Measurements from ENCODE around the gene BAHCC1. TPM values are rescaled to one million over a fixed set of nuclear protein-coding genes. Genes with fewer than 3 reads are reported as not detected.

The BAHCC1 gene
- total RNA-seq, 1 experiment from 2014 or later, result 3.1 TPM

DNA sequence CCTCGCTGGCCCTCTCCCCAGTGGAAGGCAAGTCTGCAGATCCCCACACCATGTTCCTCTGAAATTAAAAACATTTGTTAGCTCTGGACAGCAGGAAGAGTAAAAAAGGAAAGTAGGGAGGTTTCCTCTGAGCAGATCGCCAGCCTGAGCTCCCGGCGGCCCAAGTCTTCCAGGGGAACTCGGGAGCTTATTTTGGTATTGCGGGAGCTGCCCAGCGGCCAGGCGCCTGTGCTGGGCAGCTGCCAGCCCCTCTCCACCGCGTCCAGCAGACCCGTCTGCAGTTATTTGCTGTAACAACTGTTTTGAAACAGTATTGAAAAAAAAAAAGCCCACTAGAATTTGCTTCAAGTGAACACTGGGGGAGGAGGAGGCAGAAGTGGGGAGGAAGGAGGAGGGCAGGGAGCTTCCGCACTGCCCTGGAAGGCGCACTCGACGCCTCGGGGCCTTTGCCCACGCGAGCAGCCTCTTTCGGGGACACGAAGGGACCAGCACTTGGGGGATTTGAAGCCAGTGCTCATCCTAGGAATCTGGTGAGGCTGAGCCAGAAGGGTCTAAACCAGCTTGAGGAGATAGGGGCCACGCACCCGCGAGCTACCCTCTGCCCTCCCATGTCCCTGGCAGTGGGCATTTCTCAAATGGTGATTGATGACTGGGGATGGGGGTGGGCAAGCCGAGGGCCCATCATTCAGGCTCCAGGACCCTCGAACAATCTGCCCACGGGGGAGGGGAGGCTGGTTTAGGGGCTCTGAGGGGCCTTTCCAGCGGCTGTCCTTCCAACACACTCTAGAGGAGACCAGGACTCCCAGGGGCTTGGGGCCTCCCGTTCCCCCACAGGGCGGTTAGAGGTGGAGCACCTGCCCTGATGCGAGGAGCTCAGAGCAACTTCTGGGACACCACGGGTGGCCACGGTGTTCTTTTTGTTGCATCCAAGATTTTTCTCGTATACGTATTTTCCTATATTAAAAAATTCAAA is 3.0 kb upstream of the BAHCC1 start:
- H2AFZ ChIP-seq (ENCODE audit: low read length), result no peak overlapping the region
- Mint-ChIP-seq H3K27ac (no peak overlapping the region), H3K27me3 (ENCODE audit: low read depth) (peaks cover 64% of the 10 kb centered on the region), H3K9me3 (peaks cover 0 to 3% of the 10 kb centered on the region in 2 experiments; a peak in 1 of 5 replicates), H3K36me3 (ENCODE audit: insufficient read depth in 1 of 3, low read depth in 3 of 3) (peaks cover 0 to 5% (median 4%) of the 10 kb centered on the region in 3 experiments; a peak in 3 of 7 replicates), H3K4me3 (peak overlapping the region; percentile 62 to 79), H3K4me1 (peaks cover 20 to 57% of the 10 kb centered on the region in 2 experiments)
- H3T11ph ChIP-seq (ENCODE audit: low read length), result no peak overlapping the region
- no CpG with 5 or more reads among the region's 34 CpGs for WGBS (ENCODE audit: extremely low coverage, insufficient read length, low lambda C conversion rate)
- no peak overlapping the region for H4K91ac ChIP-seq (ENCODE audit: insufficient read length, low read depth, low read length)
- H2BK15ac ChIP-seq (ENCODE audit: low read depth, low read length), result no peak overlapping the region
- H2BK12ac ChIP-seq (ENCODE audit: insufficient read length, low read depth, low read length), result no peak overlapping the region
- no peak overlapping the region for H4K8ac ChIP-seq (replicated peaks; ENCODE audit: insufficient read length, low read depth, low read length)
- no peak overlapping the region for H2BK20ac ChIP-seq (ENCODE audit: low read depth, low read length, poor library complexity, severe bottlenecking)
- H3K9me3 ChIP-seq (ENCODE audit: control insufficient read depth, low read depth, low read length), result no peaks in the 10 kb centered on the region
- no peaks in the 10 kb centered on the region for H3K4me1 ChIP-seq (ENCODE audit: insufficient read depth, low read length)
- H2BK120ac ChIP-seq (ENCODE audit: low read depth, low read length, poor library complexity, severe bottlenecking), result no peak overlapping the region
- peaks cover 56% of the 10 kb centered on the region for H3K27me3 ChIP-seq (ENCODE audit: insufficient read depth, low read length)
- H3K4ac ChIP-seq (ENCODE audit: low read depth, low read length), result no peak overlapping the region
- H3K23ac ChIP-seq (ENCODE audit: insufficient read length, low read depth, low read length), result no peak overlapping the region
- H3K79me2 ChIP-seq (ENCODE audit: insufficient read depth, low read length), result no peaks in the 10 kb centered on the region
- H2BK5ac ChIP-seq (ENCODE audit: insufficient read length, low read length), result no peak overlapping the region
- TF ChIP-seq CTCF (conservative IDR thresholded peaks at IDR 0.05), result no peak
- no peak overlapping the region for H2AK5ac ChIP-seq (ENCODE audit: insufficient read length, low read length)
- no peak overlapping the region for H3K56ac ChIP-seq (ENCODE audit: insufficient read length, low read depth, low read length)
- H4K20me1 ChIP-seq (ENCODE audit: control insufficient read depth, insufficient read depth, insufficient read length), result no peaks in the 10 kb centered on the region
- no peaks in the 10 kb centered on the region for H3K79me1 ChIP-seq (ENCODE audit: insufficient read depth, low read depth, low read length, poor library complexity, severe bottlenecking)
- H3K4me2 ChIP-seq (ENCODE audit: insufficient read depth, insufficient read length, low read length), result peak overlapping the region; percentile 40
- H3K27ac ChIP-seq (ENCODE audit: insufficient read length, low read depth, low read length), result no peak overlapping the region
- no peak overlapping the region for H3K18ac ChIP-seq (ENCODE audit: insufficient read length, low read depth, low read length)
- H3K9ac ChIP-seq (ENCODE audit: extremely low read depth, insufficient read length, low read length), result no peak overlapping the region
- DNase-seq, result no peak
- no peak overlapping the region; the same call in 1 of the 2 replicates for H3K14ac ChIP-seq (ENCODE audit: insufficient read depth, low read length)
- no peak overlapping the region for H4K5ac ChIP-seq (ENCODE audit: insufficient read length, low read depth, low read length)
- peaks cover 30% of the 10 kb centered on the region for H3K23me2 ChIP-seq (ENCODE audit: insufficient read length, low read depth, low read length, poor library complexity, severe bottlenecking)
